HG03457 (cell line): ENCODE results near the gene POLDIP2.

Source experiments
- ATAC-seq: cut with Tn5 transposase; IDR thresholded peaks from one replicate; pipeline ENCODE4 v1.9.1; 2021; ENCODE audit warnings: moderate number of reproducible peaks; ENCODE audit not compliant: unreplicated experiment

POLDIP2 gene

DNA sequence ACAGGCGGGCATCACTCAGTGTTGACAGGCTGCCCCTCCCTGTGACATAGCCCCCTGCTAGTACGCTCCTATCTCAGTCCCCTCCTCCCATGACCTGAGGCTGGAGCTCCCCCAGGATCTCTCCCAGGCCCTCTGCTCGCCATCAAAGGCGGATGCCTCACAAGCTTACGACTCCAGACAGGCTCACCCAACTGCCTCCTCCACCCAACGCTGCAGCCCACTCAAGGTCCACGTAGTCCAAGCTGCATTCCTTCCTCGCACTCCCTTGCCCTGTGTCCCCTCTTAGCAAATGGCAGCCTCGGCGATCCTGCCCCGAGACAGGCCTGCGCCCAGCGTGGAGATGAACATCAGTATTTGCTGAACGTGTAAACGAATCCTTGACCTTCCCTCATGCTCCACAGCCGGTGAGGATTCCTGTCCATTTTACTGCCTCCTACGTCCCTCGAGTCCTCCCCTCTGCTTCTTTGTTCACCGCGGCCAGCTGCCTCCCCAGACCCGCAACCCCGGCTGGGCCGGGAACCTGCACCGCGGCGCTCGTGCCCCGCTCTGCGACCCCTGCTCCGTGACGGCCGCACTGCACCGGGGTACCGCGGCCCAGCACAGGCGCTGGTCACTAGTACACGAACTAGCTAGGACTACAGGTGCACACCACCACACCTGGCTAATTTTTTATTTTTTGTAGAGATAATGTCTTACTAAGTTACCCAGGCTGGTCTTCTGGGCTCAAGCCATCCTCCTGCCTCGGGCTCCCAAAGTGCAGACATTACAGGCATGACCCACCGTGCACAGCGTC, 39.2 kb downstream of the POLDIP2 start:
- peak; percentile 8 for ATAC-seq

DNA sequence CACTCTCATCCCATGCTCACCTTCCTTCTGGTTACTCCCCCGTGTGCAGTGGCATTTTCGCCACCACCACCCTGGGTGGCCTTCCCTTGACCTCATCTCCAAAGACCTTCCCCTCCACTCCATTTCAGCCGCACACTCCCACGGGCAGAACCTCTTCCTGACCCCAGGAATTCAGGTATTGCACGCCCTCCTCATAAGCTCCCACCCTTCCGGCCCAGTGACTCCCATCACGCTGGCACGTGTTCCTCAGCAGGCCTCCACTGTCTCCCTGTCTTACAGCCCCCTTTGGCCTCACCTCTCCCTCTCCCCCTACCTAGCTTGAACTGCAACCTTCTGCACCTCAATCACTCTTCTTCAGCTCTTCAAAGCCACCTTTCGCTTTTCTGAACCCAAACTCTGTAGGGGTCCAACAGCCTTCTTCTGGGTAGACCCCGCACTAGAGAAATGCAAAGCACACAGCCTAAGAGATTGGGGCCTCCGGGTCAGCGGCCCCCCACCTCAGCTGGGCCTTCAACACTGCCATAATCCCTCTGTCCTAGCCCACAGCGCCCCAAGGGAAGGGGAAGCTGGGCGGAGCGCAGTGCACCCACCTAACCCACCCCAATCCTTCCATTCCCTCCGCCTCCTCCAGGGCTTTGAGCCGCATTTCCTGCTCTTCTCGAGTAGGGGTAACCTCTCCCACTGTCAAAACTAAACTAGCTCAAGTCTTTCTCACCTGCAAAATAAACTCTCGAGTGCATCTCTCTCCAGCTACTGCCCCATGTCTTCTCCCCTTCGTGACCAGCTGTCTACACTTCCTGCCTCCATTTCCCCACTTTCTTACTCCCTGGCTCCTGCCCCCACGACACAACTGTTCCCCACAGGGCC, 40.0 kb downstream of the POLDIP2 start:
- ATAC-seq, result no peak

DNA sequence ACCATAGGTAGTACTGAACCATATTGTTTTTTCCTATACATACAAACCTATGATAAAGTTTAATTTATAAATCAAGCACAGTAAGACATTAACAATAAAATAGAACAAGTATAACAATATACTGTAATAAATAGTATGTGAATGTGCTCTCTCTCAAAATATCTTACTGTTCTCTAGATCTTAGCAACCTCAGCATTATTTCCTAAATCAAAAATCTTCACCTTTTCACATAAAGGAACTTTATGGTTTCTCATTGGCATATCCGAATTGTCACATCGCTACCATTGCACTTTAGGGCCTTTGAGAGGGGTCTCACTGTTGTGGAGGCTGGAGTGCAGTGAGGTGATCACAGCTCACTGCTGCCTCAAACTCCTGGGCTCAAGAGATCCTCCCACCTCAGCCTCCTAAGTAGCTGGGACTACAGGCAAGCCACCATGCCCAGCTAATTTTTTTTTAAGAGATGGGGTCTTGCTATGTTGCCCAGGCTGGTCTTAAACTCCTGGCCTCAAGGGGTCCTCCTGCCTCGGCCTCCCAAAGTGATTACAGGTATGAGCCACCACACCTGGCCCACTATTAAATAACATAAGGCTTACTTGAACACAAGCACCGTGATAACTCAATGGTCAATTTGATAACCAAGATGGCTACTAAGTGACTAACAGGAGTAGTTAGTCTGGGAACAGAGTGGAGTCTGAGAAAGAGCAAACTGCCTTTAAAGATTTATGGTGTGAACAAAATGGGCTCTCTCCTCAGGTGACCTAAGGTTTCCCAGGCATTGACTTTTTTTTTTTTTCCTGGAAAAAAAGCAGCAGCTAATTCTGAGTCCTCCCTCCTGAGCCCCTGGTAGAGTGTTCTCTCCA, 41.3 kb downstream of the POLDIP2 start:
- ATAC-seq, result no peak

DNA sequence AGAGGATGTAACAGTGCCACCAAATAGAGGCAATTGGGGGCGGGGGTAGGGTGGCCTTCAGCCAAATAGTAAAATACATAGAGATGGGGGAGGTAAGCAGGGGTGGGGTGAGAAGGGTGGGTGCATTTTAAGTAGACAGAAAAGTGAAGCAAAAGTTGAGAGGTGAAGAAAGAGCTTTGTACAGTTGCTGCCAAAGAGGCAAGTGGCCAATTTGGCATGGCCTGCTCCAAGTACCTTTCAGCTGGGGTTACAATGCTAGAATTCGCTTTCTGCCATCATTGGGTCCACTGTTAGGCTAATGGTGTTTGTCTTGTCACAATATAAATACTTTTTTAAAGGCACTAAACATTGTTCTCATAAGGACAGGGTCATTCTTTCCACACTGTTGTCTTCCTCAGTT, 43.5 kb downstream of the POLDIP2 start:
- no peak for ATAC-seq

DNA sequence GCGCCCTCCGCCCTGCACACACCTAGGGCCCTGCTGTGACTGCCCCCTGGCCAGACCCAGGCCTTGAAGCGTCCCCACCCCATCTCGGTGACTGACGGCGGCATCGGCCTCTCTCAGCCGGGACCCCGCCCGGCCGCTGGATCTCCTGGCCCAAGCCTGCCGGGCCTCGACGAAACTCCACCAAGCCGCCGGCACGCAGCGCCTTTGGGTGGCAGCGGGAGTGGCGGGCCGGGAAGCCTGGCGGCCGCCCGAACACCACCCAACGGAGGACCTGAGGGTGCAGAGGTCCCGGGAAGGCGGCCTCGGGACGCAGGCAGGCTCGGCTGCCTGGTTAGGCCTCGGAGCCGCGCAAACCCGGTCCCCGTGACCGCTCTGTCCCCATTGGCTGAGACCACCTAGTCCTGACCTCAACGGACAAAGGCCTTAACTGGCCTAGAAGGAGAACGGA, 50.3 kb downstream of the POLDIP2 start:
- no peak for ATAC-seq

DNA sequence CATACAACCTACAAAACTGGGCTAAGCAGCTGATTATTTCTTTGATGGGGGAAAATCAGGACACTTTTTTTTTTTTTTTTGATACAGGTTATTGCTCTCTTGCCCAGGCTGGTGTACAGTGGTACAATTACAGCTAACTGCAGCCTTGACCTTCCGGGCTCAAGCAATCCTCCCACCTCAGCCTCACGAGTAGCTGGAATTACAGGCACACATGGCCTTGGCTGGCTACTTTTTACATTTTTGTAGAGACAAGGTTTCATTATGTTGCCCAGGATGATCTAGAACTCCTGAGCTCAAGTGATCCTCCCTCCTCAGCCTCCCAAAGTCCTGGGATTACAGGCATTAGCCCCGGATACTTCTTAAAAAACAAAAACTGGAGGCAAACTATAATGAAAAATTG, 58.9 kb downstream of the POLDIP2 start:
- ATAC-seq, result no peak
